Activated CD4-positive, alpha-beta memory T cell treated with anti-CD3 and anti-CD28 coated beads for 36 hours (primary cell): ENCODE data around the gene DNAJC16. TPM values are rescaled to one million over a fixed set of nuclear protein-coding genes. Genes with fewer than 3 reads are reported as not detected.

Source experiments
- CTCF ChIA-PET: fragments of 350-600 bp; sonication (Branson Sonifier 250); formaldehyde crosslinking; loops from one replicate; lab custom pipeline; 2021; ENCODE audit warnings: antibody characterized with exemption, inconsistent platforms; lab: Charles Lee
- POLR2A ChIA-PET: fragments of 350-600 bp; sonication (Branson Sonifier 250); formaldehyde crosslinking; loops from one replicate; lab custom pipeline; 2021; ENCODE audit warnings: antibody characterized with exemption; lab: Charles Lee
- DNase-seq: peaks from one replicate; pipeline ENCODE4 v3.0.0-alpha.2; 2020
- H3K27ac Mint-ChIP-seq: one replicate; pipeline ENCODE4 v1.8.0; 2021; ENCODE audit warnings: mixed read lengths
- H3K27me3 Mint-ChIP-seq: one replicate; pipeline ENCODE4 v1.8.0; 2021; ENCODE audit warnings: mixed read lengths
- H3K36me3 Mint-ChIP-seq: one replicate; pipeline ENCODE4 v1.8.0; 2021; ENCODE audit warnings: mixed read lengths
- H3K4me1 Mint-ChIP-seq: one replicate; pipeline ENCODE4 v1.8.0; 2021; ENCODE audit warnings: low read depth, mixed read lengths
- H3K4me3 Mint-ChIP-seq: one replicate; pipeline ENCODE4 v1.8.0; 2021; ENCODE audit warnings: mild to moderate bottlenecking, mixed read lengths
- H3K9me3 Mint-ChIP-seq: one replicate; pipeline ENCODE4 v1.8.0; 2021; ENCODE audit warnings: mixed read lengths
- intact Hi-C: fragments of 100-400 bp; cut with micrococcal nuclease; formaldehyde crosslinking; loops from one replicate; pipeline ENCODE4 v1.15.1; 2023
- total RNA-seq, 2 experiments: library from RNA; stranded (reverse); gene quantifications; one replicate each; pipeline ENCODE4 v1.2.3, GENCODE V29; 2021

DNAJC16 gene
- total RNA-seq, 2 experiments from 2014 or later, result 10.0 to 10.4 TPM

GRCh38 chr1:15618655-15619525 is 92.2 kb downstream of the DNAJC16 start:
- DNase-seq, result no peak
- Mint-ChIP-seq H3K4me1 (peaks cover 42% of the 10 kb centered on the region), H3K27me3 (no peaks in the 10 kb centered on the region), H3K36me3 (peaks cover 10% of the 10 kb centered on the region), H3K9me3 (no peaks in the 10 kb centered on the region), H3K4me3 (peak overlapping the region; percentile 95), H3K27ac (peak overlapping the region; percentile 93)
- intact Hi-C loops, result loop anchor here (1.0 to 10.0 kb wide), 6 partner anchors 61 to 823 kb away; partner anchors contain the start of genes NECAP2 and SZRD1
- ChIA-PET POLR2A (interaction anchor here (0.6 to 1.6 kb wide), 5 partner anchors 15 to 95 kb away, joined by 3 to 9 read pairs (median 3); no protein-coding TSS in a partner anchor), CTCF (interaction anchor here (0.7 to 1.4 kb wide), 5 partner anchors 8 to 122 kb away, joined by 3 to 5 read pairs (median 3); no protein-coding TSS in a partner anchor)

DNA sequence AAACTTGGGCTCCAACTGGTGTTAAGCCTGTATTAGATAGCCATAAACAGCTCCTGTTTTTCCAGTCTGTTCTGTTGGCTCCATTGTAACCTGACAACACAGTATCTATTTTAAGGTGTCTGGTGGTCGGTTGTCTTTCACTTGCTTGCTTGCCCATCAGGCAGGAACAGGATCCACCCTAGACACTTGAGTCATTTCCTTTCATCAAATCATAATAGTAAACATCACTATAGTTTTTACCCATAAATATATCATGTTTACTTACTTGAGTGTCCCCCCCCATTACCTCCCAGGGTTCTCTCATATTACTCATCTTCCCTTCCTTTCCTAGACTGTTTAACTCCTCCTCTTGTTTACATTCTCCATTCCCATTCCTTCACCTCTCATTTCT is 93.5 kb downstream of the DNAJC16 start:
- Mint-ChIP-seq H3K36me3 (peaks cover 10% of the 10 kb centered on the region), H3K4me3 (no peak overlapping the region), H3K27ac (peak overlapping the region; percentile 59), H3K27me3 (no peaks in the 10 kb centered on the region), H3K4me1 (peaks cover 52% of the 10 kb centered on the region), H3K9me3 (no peaks in the 10 kb centered on the region)
- ChIA-PET CTCF (interaction anchor here (0.6 kb wide), 1 partner anchor 26 kb away, joined by 3 read pairs; no protein-coding TSS in a partner anchor), POLR2A (no interaction called here)
- no peak for DNase-seq
- intact Hi-C loops, result no loop called here

GRCh38 chr1:15620902-15621682 is 94.4 kb downstream of the DNAJC16 start:
- ChIA-PET POLR2A (interaction anchor here (0.6 kb wide), 1 partner anchor 33 kb away, joined by 6 read pairs; no protein-coding TSS in a partner anchor), CTCF (interaction anchor here (0.6 kb wide), 1 partner anchor 27 kb away, joined by 3 read pairs; no protein-coding TSS in a partner anchor)
- intact Hi-C loops, result no loop called here
- no peaks in the 10 kb centered on the region for H3K9me3 Mint-ChIP-seq
- no peak overlapping the region for H3K4me3 Mint-ChIP-seq
- no peak for DNase-seq
- no peaks in the 10 kb centered on the region for H3K27me3 Mint-ChIP-seq
- H3K36me3 Mint-ChIP-seq, result peaks cover 10% of the 10 kb centered on the region
- peaks cover 54% of the 10 kb centered on the region for H3K4me1 Mint-ChIP-seq
- no peak overlapping the region for H3K27ac Mint-ChIP-seq

- Mint-ChIP-seq H3K27me3 (no peaks in the 10 kb centered on the region), H3K27ac (no peak overlapping the region), H3K4me3 (no peak overlapping the region), H3K36me3 (peaks cover 16% of the 10 kb centered on the region), H3K9me3 (no peaks in the 10 kb centered on the region), H3K4me1 (peaks cover 55% of the 10 kb centered on the region)
- ChIA-PET CTCF (no interaction called here), POLR2A (interaction anchor here (0.6 kb wide), 2 partner anchors 32 to 540 kb away, joined by 3 to 6 read pairs; no protein-coding TSS in a partner anchor)
- intact Hi-C loops, result no loop called here
- DNase-seq, result no peak
These were observed 95.3 kb downstream of the DNAJC16 start for GRCh38 chr1:15621975-15622374.

GRCh38 chr1:15622712-15623373 is 96.2 kb downstream of the DNAJC16 start:
- peaks cover 62% of the 10 kb centered on the region for H3K4me1 Mint-ChIP-seq
- no peak for DNase-seq
- no peak overlapping the region for H3K4me3 Mint-ChIP-seq
- POLR2A ChIA-PET, result no interaction called here
- no peaks in the 10 kb centered on the region for H3K9me3 Mint-ChIP-seq
- peak overlapping the region; percentile 13 for H3K27ac Mint-ChIP-seq
- intact Hi-C loops, result no loop called here
- CTCF ChIA-PET, result no interaction called here
- peaks cover 22% of the 10 kb centered on the region for H3K36me3 Mint-ChIP-seq
- no peaks in the 10 kb centered on the region for H3K27me3 Mint-ChIP-seq

GRCh38 chr1:15623435-15623834 is 96.8 kb downstream of the DNAJC16 start:
- Mint-ChIP-seq H3K4me1 (peaks cover 64% of the 10 kb centered on the region), H3K9me3 (no peaks in the 10 kb centered on the region), H3K27ac (no peak overlapping the region), H3K4me3 (no peak overlapping the region), H3K36me3 (peaks cover 22% of the 10 kb centered on the region), H3K27me3 (no peaks in the 10 kb centered on the region)
- intact Hi-C loops, result no loop called here
- ChIA-PET CTCF (no interaction called here), POLR2A (no interaction called here)
- no peak for DNase-seq

GRCh38 chr1:15624133-15624714 is 97.6 kb downstream of the DNAJC16 start:
- ChIA-PET POLR2A (interaction anchor here (0.6 kb wide), 1 partner anchor 21 kb away, joined by 3 read pairs; no protein-coding TSS in a partner anchor), CTCF (no interaction called here)
- Mint-ChIP-seq H3K27ac (peak overlapping the region; percentile 28), H3K4me1 (peaks cover 59% of the 10 kb centered on the region), H3K36me3 (peaks cover 23% of the 10 kb centered on the region), H3K27me3 (no peaks in the 10 kb centered on the region), H3K4me3 (no peak overlapping the region), H3K9me3 (no peaks in the 10 kb centered on the region)
- no peak for DNase-seq
- intact Hi-C loops, result no loop called here

DNA sequence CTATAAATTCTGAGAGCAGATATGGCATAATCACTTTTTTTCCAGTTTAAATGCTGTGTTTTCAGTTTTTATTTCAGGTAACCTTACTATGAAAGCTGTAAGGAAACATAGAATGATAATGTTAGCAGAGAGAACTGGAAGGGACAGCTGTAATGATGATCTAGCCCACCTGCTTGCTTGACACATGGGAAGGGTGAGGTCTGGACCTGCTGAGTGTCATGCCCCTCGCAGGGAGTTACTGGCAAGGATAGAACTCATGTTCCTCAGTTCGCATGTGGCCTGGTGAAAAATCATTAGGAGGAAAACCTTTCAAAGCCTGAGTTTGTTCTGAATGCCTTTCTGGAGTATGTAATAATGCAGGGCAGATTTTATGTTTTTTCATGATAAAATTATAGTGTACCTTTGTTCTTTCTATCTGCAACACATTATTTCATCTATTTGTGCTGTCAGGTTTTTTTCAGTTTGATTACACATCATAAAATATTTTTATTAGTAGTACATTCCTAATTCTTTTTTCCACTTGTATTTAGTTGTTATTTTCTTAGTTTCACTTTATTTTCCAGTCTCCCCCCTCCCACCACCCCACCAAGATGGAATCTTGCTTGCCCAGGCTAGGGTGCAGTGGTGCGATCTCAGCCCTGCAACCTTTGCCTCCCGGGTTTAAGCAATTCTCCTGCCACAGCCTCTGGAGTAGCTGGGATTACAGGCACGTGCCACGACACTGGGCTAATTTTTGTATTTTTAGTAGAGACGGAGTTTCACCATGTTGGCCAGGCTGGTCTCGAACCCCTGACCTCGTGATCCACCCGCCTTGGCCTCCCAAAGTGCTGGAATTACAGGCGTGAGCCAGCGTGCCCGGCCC is 98.6 kb downstream of the DNAJC16 start:
- intact Hi-C loops, result no loop called here
- Mint-ChIP-seq H3K4me1 (peaks cover 51% of the 10 kb centered on the region), H3K27me3 (no peaks in the 10 kb centered on the region), H3K36me3 (peaks cover 27% of the 10 kb centered on the region), H3K27ac (no peak overlapping the region), H3K4me3 (no peak overlapping the region), H3K9me3 (no peaks in the 10 kb centered on the region)
- no peak for DNase-seq
- POLR2A ChIA-PET, result no interaction called here
- CTCF ChIA-PET, result no interaction called here
